ENCODE measurements around the gene TBXA2R. TPM values are rescaled to one million over a fixed set of nuclear protein-coding genes. Genes with fewer than 3 reads are reported as not detected.
"Not testable (repeated sequence)": the region's sequence is repeated elsewhere in the genome, so short reads cannot be mapped to it uniquely, and the experiment has no call there.

Gene TBXA2R
- total and polyA plus RNA-seq, 4 donors, result 1.7 to 6.0 (median 5.4) TPM

DNA sequence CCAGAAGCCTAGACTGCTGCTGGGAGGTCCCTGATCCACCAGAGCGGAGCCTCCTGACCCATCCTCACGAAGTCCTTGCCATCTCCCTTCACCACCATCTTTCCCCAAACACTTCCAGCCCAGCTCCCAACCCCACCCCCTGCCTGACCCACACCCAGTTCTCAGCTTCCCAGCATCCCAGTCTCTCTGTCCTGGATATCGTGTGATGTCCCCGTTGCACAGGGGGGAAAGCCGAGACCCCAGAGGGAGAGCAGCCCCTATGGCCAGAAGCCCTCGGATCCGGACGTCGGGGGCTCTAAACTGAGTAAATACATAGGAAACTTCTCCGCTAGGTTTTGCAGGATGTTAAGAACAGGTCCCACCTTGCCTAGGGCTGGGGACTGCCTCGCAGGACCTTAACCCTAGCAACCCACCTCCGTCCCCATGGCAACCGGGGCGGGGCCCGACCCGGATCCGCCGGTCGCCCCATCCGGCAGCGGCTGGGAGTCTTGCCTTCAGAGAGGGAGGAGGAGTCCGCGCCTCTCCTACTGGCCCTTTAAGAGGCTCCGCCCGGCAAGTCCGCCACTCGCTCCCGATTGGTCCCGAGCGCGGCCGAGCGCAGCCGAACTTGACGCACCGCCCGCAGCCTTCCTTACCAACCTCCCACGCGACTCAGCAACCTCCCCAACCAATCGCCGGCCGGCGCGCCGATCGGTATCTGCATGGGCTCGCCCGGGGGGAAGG lies 34.4 kb downstream of the TBXA2R start (continued):
- TF ChIP-seq, protein P1, sequence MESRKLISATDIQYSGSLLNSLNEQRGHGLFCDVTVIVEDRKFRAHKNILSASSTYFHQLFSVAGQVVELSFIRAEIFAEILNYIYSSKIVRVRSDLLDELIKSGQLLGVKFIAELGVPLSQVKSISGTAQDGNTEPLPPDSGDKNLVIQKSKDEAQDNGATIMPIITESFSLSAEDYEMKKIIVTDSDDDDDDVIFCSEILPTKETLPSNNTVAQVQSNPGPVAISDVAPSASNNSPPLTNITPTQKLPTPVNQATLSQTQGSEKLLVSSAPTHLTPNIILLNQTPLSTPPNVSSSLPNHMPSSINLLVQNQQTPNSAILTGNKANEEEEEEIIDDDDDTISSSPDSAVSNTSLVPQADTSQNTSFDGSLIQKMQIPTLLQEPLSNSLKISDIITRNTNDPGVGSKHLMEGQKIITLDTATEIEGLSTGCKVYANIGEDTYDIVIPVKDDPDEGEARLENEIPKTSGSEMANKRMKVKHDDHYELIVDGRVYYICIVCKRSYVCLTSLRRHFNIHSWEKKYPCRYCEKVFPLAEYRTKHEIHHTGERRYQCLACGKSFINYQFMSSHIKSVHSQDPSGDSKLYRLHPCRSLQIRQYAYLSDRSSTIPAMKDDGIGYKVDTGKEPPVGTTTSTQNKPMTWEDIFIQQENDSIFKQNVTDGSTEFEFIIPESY (IDR thresholded peaks at IDR 0.05), result no peak
- TF ChIP-seq RXRA (IDR thresholded peaks at IDR 0.05) (no peak), NR2F2 (IDR thresholded peaks at IDR 0.05) (no peak), HNF4G (IDR thresholded peaks at IDR 0.05) (peak; percentile 11), GABPA (IDR thresholded peaks at IDR 0.05 in 1 of 2, conservative IDR thresholded peaks at IDR 0.05 in 1 of 2) (peak in 1 of 2 donors; percentile 68), SP1 (IDR thresholded peaks at IDR 0.05) (peak; percentile 90)
- TF ChIP-seq, protein P2, sequence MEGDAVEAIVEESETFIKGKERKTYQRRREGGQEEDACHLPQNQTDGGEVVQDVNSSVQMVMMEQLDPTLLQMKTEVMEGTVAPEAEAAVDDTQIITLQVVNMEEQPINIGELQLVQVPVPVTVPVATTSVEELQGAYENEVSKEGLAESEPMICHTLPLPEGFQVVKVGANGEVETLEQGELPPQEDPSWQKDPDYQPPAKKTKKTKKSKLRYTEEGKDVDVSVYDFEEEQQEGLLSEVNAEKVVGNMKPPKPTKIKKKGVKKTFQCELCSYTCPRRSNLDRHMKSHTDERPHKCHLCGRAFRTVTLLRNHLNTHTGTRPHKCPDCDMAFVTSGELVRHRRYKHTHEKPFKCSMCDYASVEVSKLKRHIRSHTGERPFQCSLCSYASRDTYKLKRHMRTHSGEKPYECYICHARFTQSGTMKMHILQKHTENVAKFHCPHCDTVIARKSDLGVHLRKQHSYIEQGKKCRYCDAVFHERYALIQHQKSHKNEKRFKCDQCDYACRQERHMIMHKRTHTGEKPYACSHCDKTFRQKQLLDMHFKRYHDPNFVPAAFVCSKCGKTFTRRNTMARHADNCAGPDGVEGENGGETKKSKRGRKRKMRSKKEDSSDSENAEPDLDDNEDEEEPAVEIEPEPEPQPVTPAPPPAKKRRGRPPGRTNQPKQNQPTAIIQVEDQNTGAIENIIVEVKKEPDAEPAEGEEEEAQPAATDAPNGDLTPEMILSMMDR (IDR thresholded peaks at IDR 0.05; ENCODE audit: low read depth, low read length, missing input control), result no peak

DNA sequence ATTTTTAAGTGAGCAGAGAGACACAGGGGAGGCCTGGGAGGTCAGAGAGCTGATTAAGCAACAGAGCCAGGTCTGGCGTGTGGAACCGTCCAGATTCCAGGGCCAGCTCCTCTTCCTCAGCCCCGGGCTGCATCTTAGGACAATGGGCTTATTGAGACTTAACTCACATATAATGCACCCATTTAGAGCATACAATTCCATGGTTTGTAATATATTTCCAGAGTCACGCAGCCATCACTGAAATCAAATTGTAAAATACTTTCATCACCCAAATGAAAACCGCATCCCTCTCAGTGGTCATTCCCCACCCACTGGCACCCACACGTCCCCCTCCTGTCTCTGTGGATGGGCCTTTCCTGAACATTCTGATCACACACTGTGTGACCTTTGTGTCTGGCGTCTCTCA lies 36.1 kb downstream of the TBXA2R start:
- Histone ChIP-seq H3K4me3 (ENCODE audit: low read depth in 1 of 3, low read length in 3 of 3) (no peak overlapping the region), H3K27ac (ENCODE audit: low read depth in 1 of 2, low read length in 2 of 2) (no peak overlapping the region), H3K4me1 (ENCODE audit: control insufficient read depth in 4 of 4, insufficient read depth in 4 of 4, low read length in 3 of 4) (peaks cover 3 to 13% (median 9%) of the 10 kb centered on the region in 4 donors), H3K36me3 (ENCODE audit: control insufficient read depth in 4 of 4, insufficient read depth in 3 of 4, low read depth in 1 of 4, low read length in 3 of 4) (peaks cover 0 to 2% (median 0%) of the 10 kb centered on the region in 4 donors), H3K27me3 (ENCODE audit: control insufficient read depth in 4 of 4, insufficient read depth in 4 of 4, low read length in 3 of 4) (no peaks in the 10 kb centered on the region), H3K9me3 (ENCODE audit: control insufficient read depth in 4 of 4, low read length in 3 of 4) (no peaks in the 10 kb centered on the region), H3K9ac (ENCODE audit: low read depth in 1 of 2, low read length in 2 of 2) (no peak overlapping the region)
- no peak for TF ChIP-seq FOXA2 (IDR thresholded peaks at IDR 0.05)
- TF ChIP-seq FOXA1 (IDR thresholded peaks at IDR 0.05), result no peak
- no peak for TF ChIP-seq RAD21 (IDR thresholded peaks at IDR 0.05)
- TF ChIP-seq, protein P2 (IDR thresholded peaks at IDR 0.05; ENCODE audit: low read depth, low read length, missing input control), result no peak
- TF ChIP-seq, protein P3, sequence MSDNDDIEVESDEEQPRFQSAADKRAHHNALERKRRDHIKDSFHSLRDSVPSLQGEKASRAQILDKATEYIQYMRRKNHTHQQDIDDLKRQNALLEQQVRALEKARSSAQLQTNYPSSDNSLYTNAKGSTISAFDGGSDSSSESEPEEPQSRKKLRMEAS (IDR thresholded peaks at IDR 0.05), result no peak
- TF ChIP-seq YY1 (IDR thresholded peaks at IDR 0.05), result no peak
- no peak for TF ChIP-seq JUND (IDR thresholded peaks at IDR 0.05)
- no peak for TF ChIP-seq SP1 (IDR thresholded peaks at IDR 0.05)
- TF ChIP-seq NR2F2 (IDR thresholded peaks at IDR 0.05), result no peak
- TF ChIP-seq HNF4A (conservative IDR thresholded peaks at IDR 0.05), result no peak
- TF ChIP-seq HNF4G (IDR thresholded peaks at IDR 0.05), result no peak
- TF ChIP-seq EGR1 (IDR thresholded peaks at IDR 0.05; ENCODE audit: low read depth in 2 of 2), result no peak
- TF ChIP-seq, protein P4, sequence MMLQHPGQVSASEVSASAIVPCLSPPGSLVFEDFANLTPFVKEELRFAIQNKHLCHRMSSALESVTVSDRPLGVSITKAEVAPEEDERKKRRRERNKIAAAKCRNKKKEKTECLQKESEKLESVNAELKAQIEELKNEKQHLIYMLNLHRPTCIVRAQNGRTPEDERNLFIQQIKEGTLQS (IDR thresholded peaks at IDR 0.05), result no peak
- TF ChIP-seq, protein P5, sequence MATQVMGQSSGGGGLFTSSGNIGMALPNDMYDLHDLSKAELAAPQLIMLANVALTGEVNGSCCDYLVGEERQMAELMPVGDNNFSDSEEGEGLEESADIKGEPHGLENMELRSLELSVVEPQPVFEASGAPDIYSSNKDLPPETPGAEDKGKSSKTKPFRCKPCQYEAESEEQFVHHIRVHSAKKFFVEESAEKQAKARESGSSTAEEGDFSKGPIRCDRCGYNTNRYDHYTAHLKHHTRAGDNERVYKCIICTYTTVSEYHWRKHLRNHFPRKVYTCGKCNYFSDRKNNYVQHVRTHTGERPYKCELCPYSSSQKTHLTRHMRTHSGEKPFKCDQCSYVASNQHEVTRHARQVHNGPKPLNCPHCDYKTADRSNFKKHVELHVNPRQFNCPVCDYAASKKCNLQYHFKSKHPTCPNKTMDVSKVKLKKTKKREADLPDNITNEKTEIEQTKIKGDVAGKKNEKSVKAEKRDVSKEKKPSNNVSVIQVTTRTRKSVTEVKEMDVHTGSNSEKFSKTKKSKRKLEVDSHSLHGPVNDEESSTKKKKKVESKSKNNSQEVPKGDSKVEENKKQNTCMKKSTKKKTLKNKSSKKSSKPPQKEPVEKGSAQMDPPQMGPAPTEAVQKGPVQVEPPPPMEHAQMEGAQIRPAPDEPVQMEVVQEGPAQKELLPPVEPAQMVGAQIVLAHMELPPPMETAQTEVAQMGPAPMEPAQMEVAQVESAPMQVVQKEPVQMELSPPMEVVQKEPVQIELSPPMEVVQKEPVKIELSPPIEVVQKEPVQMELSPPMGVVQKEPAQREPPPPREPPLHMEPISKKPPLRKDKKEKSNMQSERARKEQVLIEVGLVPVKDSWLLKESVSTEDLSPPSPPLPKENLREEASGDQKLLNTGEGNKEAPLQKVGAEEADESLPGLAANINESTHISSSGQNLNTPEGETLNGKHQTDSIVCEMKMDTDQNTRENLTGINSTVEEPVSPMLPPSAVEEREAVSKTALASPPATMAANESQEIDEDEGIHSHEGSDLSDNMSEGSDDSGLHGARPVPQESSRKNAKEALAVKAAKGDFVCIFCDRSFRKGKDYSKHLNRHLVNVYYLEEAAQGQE (IDR thresholded peaks at IDR 0.05), result no peak
- no peak for TF ChIP-seq GABPA (IDR thresholded peaks at IDR 0.05 in 1 of 2, conservative IDR thresholded peaks at IDR 0.05 in 1 of 2)
- no peak for TF ChIP-seq RXRA (IDR thresholded peaks at IDR 0.05)
- TF ChIP-seq TAF1 (conservative IDR thresholded peaks at IDR 0.05), result no peak
- DNase-seq (ENCODE audit: low spot score), result no peak
- WGBS, result 70% methylated on average over 7 of the region's 7 CpGs

DNA sequence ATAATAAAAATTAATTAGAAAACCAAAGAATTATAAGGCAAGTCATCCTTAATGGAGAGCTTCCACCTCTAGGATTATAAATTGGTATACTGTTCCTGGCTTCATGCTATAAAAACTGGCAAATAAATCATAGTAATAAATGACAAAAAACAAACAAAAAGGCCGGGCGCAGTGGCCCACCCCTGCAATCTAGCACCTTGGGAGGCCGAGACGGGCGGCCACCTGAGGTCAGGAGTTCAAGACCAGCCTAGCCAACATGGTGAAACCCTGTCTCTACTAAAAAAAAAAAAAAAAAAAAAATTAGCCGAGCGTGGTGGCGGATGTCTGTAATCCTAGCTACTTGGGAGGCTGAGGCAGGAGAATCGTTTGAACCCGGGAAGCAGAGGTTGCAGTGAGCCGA lies 36.6 kb downstream of the TBXA2R start:
- H3K27me3 ChIP-seq (ENCODE audit: control insufficient read depth in 4 of 4, insufficient read depth in 4 of 4, low read length in 3 of 4); H3K27ac ChIP-seq (ENCODE audit: low read depth in 1 of 2, low read length in 2 of 2); H3K9ac ChIP-seq (ENCODE audit: low read depth in 1 of 2, low read length in 2 of 2); H3K4me3 ChIP-seq (ENCODE audit: low read depth in 1 of 3, low read length in 3 of 3); H3K9me3 ChIP-seq (ENCODE audit: control insufficient read depth in 4 of 4, low read length in 3 of 4); H3K36me3 ChIP-seq (ENCODE audit: control insufficient read depth in 4 of 4, insufficient read depth in 3 of 4, low read depth in 1 of 4, low read length in 3 of 4); DNase-seq (ENCODE audit: low spot score): not testable (repeated sequence)
- H3K4me1 ChIP-seq (ENCODE audit: control insufficient read depth in 4 of 4, insufficient read depth in 4 of 4, low read length in 3 of 4), result peaks cover 3 to 13% (median 9%) of the 10 kb centered on the region in 4 donors
- WGBS, result 76% methylated on average over 11 of the region's 11 CpGs

Measured in liver (tissue), 9 donors.